Prostate gland (tissue), 2 donors: ENCODE results near the gene KCNV2. TPM values are rescaled to one million over a fixed set of nuclear protein-coding genes. Genes with fewer than 3 reads are reported as not detected.

Source experiments
- DNase-seq: peaks from one replicate; pipeline ENCODE4 v3.0.0-alpha.2; 2019; ENCODE audit warnings: low spot score
- H3K27ac ChIP-seq, 2 donors: fragments of 200-600 bp; sonication (generic); 2 replicates each; pipeline ENCODE4 v1.5.1; 2017 to 2019
- H3K27me3 ChIP-seq: fragments of 200-600 bp; sonication (generic); replicated peaks from 2 replicates; pipeline ENCODE4 v1.5.1; 2019; ENCODE audit not compliant: insufficient read depth
- H3K36me3 ChIP-seq, 2 donors: fragments of 200-600 bp; sonication (generic); 1 replicate in 1 of 2; 2 replicates in 1 of 2; pipeline versions ENCODE4 v1.5.1 to v1.8.1; 2017 to 2019
- H3K4me1 ChIP-seq: fragments of 200-600 bp; sonication (generic); replicated peaks from 2 replicates; pipeline ENCODE4 v1.5.1; 2019
- H3K4me3 ChIP-seq, 2 donors: fragments of 200-600 bp; sonication (generic); 2 replicates each; pipeline ENCODE4 v1.5.1; 2017 to 2019
- H3K9me3 ChIP-seq: fragments of 200-600 bp; sonication (generic); 2 replicates; pipeline ENCODE4 v1.5.1; 2017
- CTCF ChIP-seq, 4 experiments: fragments of 200-600 bp in 2 of 4; fragments of 450-650 bp in 2 of 4; sonication (generic) in 2 of 4; IDR thresholded peaks; 1 replicate in 3 of 4; 2 replicates in 1 of 4; pipeline ENCODE4 v1.5.1; 2016 to 2019; ENCODE audit warnings: antibody characterized with exemption in 4 of 4, mild to moderate bottlenecking in 2 of 4, moderate library complexity in 2 of 4
- POLR2A ChIP-seq: fragments of 450-650 bp; IDR thresholded peaks from one replicate; pipeline ENCODE4 v1.6.1; 2016; ENCODE audit warnings: antibody characterized with exemption, mild to moderate bottlenecking
- POLR2AphosphoS5 ChIP-seq: sonication (generic); formaldehyde crosslinking; IDR thresholded peaks from one replicate; pipeline ENCODE4 v1.6.1; 2017; ENCODE audit warnings: antibody characterized with exemption
- WGBS: methylation state at CpG from one replicate; pipeline ENCODE4 v1.1.5; 2018; 5-methylcytosine and 5-hydroxymethylcytosine counted together
- intact Hi-C: fragments of 100-400 bp; cut with DNase I; formaldehyde crosslinking; loops from one replicate; pipeline ENCODE4 v1.14.2; 2022
- total RNA-seq, 2 donors: library from RNA; depleted of rRNA; stranded (reverse); fragments of >200 nt; gene quantifications; one replicate each; pipeline ENCODE4 v1.1.0, GENCODE V29; 2016

Gene KCNV2
- 1 to 10 TPM in 1 of 2 donors, not detected in 1; 1.4 TPM for total RNA-seq

GRCh38 chr9:2717385-2717784 lies at the start of gene KCNV2:
Gene KCNV2 (plus strand): TSS chr9:2717510. CDS start chr9:2717740, 230 bp downstream.
- 87% methylated on average over 7 of the region's 7 CpGs for WGBS
- no peak within 1 kb of the TSS for H3K27ac ChIP-seq
- H3K4me1 ChIP-seq, result no peaks in the 10 kb centered on the region
- no peaks in the 10 kb centered on the region for H3K27me3 ChIP-seq
- no peak for DNase-seq
- H3K36me3 ChIP-seq, result no peaks in the 10 kb centered on the region
- TF ChIP-seq POLR2AphosphoS5, result no peak
- TF ChIP-seq POLR2A, result no peak
- no peak for TF ChIP-seq CTCF (IDR thresholded peaks at IDR 0.05)
- intact Hi-C loops, result no loop called here
- no peaks in the 10 kb centered on the region for H3K9me3 ChIP-seq
- no peak within 1 kb of the TSS for H3K4me3 ChIP-seq

DNA sequence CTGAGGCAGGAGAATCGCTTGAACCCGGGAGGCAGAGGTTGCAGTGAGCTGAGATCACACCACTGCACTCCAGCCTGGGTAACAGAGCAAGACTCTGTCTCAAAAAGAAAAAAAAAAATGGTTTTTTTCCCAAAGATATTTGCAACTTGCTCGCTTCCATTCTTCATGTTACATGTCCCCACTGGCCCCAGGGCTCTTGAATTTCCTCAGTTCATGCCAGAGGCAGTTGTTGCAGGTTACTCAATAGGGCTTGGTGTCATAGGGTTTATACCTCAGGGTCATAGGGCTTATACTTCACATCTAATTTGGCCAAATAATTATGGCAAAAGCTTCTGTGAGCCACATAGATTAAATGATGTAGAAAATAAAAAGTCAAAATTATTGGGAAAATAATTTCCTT lies 44.1 kb upstream of the KCNV2 start:
- H3K9me3 ChIP-seq, result no peaks in the 10 kb centered on the region
- no peaks in the 10 kb centered on the region for H3K36me3 ChIP-seq
- 91% methylated on average over 3 of the region's 3 CpGs for WGBS
- intact Hi-C loops, result no loop called here
- no peak overlapping the region for H3K27ac ChIP-seq
- peaks cover 5% of the 10 kb centered on the region for H3K4me1 ChIP-seq
- TF ChIP-seq POLR2AphosphoS5 (no peak), POLR2A (no peak), CTCF (IDR thresholded peaks at IDR 0.05) (no peak)
- H3K27me3 ChIP-seq, result no peaks in the 10 kb centered on the region
- H3K4me3 ChIP-seq, result no peak overlapping the region
- DNase-seq, result no peak

GRCh38 chr9:2674141-2674824 lies 43.0 kb upstream of the KCNV2 start:
- H3K9me3 ChIP-seq, result no peaks in the 10 kb centered on the region

DNA sequence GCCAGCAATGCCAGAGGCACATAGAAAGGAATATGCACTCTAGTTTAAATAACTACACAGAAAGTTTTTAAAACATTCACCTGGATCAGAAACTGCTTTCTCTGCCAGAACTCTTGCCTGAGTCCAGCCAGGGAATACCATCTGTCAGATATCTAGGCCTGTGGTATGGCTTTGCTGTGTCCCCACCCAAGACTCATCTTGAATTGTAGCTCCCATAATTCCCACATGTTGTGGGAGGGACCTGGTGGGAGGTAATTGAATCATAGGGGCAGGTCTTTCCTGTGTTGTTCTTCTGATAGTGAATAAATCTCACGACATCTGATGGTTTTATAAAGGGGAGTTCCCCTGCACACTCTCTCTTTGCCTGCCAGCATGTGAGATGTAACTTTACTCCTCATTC lies 41.5 kb upstream of the KCNV2 start:
- peaks cover 5% of the 10 kb centered on the region for H3K4me1 ChIP-seq
- intact Hi-C loops, result no loop called here
- no peak for DNase-seq
- 46% methylated on average over 1 of the region's 1 CpG for WGBS
- no peaks in the 10 kb centered on the region for H3K9me3 ChIP-seq
- no peak overlapping the region for H3K4me3 ChIP-seq
- no peak for TF ChIP-seq CTCF (IDR thresholded peaks at IDR 0.05)
- TF ChIP-seq POLR2AphosphoS5, result no peak
- TF ChIP-seq POLR2A, result no peak
- no peaks in the 10 kb centered on the region for H3K36me3 ChIP-seq
- H3K27ac ChIP-seq, result no peak overlapping the region
- H3K27me3 ChIP-seq, result no peaks in the 10 kb centered on the region

More at GRCh38 chr9:2674141-2674824, 43.0 kb upstream of the KCNV2 start:
- DNase-seq, result no peak
- Histone ChIP-seq H3K4me1 (peaks cover 5% of the 10 kb centered on the region), H3K4me3 (no peak overlapping the region), H3K27ac (no peak overlapping the region), H3K27me3 (no peaks in the 10 kb centered on the region), H3K36me3 (no peaks in the 10 kb centered on the region)
- 88% methylated on average over 9 of the region's 9 CpGs for WGBS
- TF ChIP-seq POLR2A, result no peak
- TF ChIP-seq CTCF (IDR thresholded peaks at IDR 0.05), result no peak
- TF ChIP-seq POLR2AphosphoS5, result no peak
- intact Hi-C loops, result no loop called here

DNA sequence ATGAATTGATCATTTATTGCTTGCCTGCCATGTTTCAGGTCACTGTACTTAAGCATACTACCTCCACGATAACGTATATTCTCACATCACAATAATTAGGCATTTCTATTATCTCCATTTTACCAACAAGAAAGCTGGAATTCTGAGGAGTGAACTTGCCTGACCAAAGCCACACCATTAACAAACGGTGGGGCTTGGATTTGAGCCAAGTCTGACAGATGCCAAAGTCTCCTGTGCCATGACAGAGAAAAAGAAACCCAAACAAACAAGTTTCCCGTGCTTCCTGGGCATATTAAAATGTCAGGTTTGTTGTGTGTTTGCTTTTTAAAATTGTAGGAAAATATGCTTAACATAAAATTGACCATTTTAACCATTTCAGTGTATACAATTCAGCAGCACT lies 40.8 kb upstream of the KCNV2 start:
- WGBS, result 45% methylated on average over 4 of the region's 4 CpGs
- DNase-seq, result no peak
- H3K27ac ChIP-seq, result peak overlapping the region in 1 of 2 donors; percentile 74
- no peaks in the 10 kb centered on the region for H3K27me3 ChIP-seq
- no peak overlapping the region for H3K4me3 ChIP-seq
- H3K4me1 ChIP-seq, result peaks cover 5% of the 10 kb centered on the region
- intact Hi-C loops, result no loop called here
- TF ChIP-seq POLR2A (no peak), CTCF (IDR thresholded peaks at IDR 0.05) (no peak), POLR2AphosphoS5 (no peak)
- H3K9me3 ChIP-seq, result no peaks in the 10 kb centered on the region
- H3K36me3 ChIP-seq, result no peaks in the 10 kb centered on the region
